ENCODE measurements around the gene CASZ1. TPM values are rescaled to one million over a fixed set of nuclear protein-coding genes. Genes with fewer than 3 reads are reported as not detected.

The CASZ1 gene
- total RNA-seq, 1 donor from 2014 or later, result 63.6 TPM

DNA sequence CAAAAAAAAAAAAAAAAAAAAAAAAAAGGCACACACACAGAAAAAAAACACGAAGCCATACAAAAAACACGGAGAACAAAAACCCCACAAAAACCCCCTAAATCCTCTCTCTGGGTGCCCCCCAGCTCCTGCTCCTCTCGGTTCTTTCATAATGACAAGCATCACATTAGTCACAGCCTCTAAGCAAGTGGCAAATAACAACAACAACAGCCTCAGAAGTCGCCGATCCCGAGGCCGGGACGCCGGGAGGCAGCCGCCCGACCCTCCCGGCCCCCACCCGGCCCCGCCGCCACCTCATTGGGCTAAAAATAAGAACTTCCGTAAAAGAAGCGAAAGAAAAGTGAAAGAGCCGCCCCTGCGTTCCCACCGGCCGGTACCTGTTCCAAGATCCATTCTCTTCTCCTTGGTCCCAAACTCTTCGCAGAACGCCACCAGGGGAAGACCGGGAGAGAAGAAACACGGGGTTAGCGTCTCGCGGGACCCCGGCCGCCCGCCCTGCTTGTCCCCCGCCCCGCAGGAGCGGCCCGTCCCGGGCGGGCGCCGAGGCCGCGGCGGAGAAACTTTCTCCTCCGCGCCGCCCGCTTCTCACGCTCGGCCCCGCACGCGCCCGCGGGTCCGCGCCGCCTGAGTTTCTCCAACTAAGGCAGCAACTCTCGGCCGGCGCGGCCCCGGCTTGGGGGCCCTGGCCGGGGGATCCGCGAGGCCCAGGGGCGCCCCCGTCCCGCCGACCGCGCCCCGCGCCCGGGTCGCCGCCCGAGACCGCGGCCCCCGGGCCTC is 102.8 kb downstream of the CASZ1 start:
- Histone ChIP-seq H3K9me3 (no peaks in the 10 kb centered on the region), H3K4me1 (peaks cover 28% of the 10 kb centered on the region), H3K4me3 (peak overlapping the region; percentile 76), H3K36me3 (no peaks in the 10 kb centered on the region), H3K27ac (peak overlapping the region; percentile 91), H3K27me3 (no peaks in the 10 kb centered on the region)
- intact Hi-C loops (cut with DNase I), result no loop called here
- TF ChIP-seq, protein P1, sequence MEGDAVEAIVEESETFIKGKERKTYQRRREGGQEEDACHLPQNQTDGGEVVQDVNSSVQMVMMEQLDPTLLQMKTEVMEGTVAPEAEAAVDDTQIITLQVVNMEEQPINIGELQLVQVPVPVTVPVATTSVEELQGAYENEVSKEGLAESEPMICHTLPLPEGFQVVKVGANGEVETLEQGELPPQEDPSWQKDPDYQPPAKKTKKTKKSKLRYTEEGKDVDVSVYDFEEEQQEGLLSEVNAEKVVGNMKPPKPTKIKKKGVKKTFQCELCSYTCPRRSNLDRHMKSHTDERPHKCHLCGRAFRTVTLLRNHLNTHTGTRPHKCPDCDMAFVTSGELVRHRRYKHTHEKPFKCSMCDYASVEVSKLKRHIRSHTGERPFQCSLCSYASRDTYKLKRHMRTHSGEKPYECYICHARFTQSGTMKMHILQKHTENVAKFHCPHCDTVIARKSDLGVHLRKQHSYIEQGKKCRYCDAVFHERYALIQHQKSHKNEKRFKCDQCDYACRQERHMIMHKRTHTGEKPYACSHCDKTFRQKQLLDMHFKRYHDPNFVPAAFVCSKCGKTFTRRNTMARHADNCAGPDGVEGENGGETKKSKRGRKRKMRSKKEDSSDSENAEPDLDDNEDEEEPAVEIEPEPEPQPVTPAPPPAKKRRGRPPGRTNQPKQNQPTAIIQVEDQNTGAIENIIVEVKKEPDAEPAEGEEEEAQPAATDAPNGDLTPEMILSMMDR (IDR thresholded peaks at IDR 0.05), result no peak
- no peak for ATAC-seq
- DNase-seq, result peak; percentile 76

DNA sequence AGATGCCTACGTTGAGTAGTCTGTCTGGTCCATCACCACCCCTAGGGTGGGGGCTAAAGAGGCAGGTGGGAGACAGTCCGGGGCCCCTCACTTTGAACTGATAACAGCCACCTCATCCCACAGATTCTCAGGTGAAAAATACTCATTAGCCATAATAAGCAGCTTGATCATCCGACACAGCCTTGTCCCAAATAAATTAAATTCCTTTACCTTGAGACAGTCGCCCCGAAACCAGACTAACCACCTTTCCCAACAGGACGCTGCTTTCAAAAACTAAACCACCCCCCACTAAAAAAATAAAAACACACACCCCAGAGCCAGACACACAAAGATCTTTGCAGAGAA is 103.3 kb downstream of the CASZ1 start:
- DNase-seq (no peak), ATAC-seq (no peak)

DNA sequence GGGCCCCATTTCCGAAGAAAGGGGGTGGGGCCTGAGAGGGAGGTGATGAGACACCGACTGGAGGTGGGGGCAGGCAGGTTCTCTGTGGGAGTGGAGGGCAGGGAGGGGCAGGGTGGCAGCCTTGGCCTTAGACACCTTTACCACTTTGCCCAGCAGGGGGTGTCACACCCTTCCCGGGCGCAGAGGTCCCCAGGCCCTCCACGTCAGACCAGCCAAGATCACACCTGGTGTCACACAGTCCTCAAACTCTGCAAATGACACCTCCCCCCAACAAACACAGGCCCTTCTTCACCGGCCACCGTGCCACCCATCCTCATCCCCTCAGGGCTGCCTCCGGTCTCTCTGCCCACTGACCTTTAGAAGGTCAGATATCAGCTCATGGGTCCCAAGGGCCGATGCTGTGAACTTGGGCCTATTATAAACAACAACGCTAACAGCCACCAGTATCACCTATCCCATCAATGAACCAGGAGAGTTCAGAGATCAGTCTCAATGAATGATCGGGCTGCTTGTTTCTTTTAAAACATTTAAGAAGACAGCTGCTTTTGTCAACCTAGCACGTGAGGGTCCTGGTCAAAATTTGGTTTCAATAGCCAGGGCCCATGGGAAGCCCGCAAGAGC is 103.9 kb downstream of the CASZ1 start:
- ATAC-seq, result peak; percentile 73
- TF ChIP-seq, protein P1 (IDR thresholded peaks at IDR 0.05), result peak; percentile 52
- peaks cover 40% of the 10 kb centered on the region for H3K4me1 ChIP-seq
- peak overlapping the region; percentile 76 for H3K4me3 ChIP-seq
- H3K36me3 ChIP-seq, result no peaks in the 10 kb centered on the region
- H3K27me3 ChIP-seq, result no peaks in the 10 kb centered on the region
- peak; percentile 87 for DNase-seq
- H3K27ac ChIP-seq, result peak overlapping the region; percentile 91
- intact Hi-C loops (cut with DNase I), result no loop called here
- no peaks in the 10 kb centered on the region for H3K9me3 ChIP-seq

More for the DNA sequence above, 103.3 kb downstream of the CASZ1 start:
- TF ChIP-seq, protein P1 (IDR thresholded peaks at IDR 0.05), result no peak
- Histone ChIP-seq H3K9me3 (no peaks in the 10 kb centered on the region), H3K27ac (peak overlapping the region; percentile 91), H3K4me1 (peaks cover 34% of the 10 kb centered on the region), H3K4me3 (peak overlapping the region; percentile 76), H3K36me3 (no peaks in the 10 kb centered on the region), H3K27me3 (no peaks in the 10 kb centered on the region)
- intact Hi-C loops (cut with DNase I), result no loop called here

DNA sequence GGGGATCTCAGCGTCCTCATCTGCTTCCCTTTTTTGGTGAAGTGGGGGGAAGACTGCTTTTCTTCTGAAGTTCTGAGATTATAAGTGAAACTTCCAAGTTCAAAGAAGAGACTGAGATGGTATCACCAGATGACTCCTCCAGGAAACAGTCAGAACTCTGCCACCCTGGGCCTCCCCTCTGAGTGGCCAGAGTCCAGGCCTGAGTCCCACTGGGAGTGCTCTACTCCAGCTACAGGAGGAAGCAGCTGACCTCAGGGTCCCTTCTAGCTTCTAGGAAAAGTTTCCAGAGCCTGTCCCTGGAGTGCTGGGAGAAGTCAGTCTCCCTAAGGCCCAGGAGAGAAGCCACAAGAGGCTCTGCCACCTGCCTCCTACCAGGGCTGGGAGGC is 104.7 kb downstream of the CASZ1 start:
- peak overlapping the region; percentile 76 for H3K4me3 ChIP-seq
- ATAC-seq (no peak), DNase-seq (no peak)
- intact Hi-C loops (cut with DNase I), result no loop called here
- no peaks in the 10 kb centered on the region for H3K27me3 ChIP-seq
- TF ChIP-seq, protein P1 (IDR thresholded peaks at IDR 0.05), result no peak
- no peaks in the 10 kb centered on the region for H3K9me3 ChIP-seq
- H3K4me1 ChIP-seq, result peaks cover 48% of the 10 kb centered on the region
- no peaks in the 10 kb centered on the region for H3K36me3 ChIP-seq
- peak overlapping the region; percentile 55 for H3K27ac ChIP-seq

DNA sequence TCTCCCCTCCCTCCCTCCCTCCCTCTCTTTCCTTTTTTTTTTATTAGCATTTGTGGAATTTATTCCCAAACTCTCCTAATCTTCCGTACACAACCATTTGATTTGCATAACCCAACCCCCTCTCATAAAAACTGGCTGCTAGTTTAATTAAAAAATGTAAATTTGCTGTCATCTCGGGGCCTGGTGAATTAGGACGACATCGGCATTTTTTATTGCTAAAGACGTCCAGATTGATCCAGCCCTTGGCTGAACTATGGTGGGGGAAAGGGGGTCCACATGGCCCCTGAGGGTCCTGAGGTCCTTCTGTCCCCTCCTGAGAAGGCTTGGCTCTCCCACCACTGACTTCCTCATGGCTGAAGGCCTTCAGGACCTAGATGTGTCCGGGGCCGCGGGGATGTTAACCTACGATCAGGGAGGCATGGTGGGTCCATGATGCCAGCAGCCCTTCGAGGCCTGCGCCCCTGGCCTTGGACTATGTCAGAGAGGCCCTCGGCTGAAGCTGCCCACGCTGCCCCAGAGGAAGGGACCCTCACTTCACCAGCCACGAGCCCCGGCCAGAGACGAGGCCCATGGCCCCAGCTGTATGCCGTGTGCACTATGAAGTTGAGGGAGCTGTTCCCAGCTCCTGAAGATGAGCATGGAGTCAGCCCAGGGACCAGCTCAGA is 105.2 kb downstream of the CASZ1 start:
- intact Hi-C loops (cut with DNase I), result no loop called here
- peaks cover 53% of the 10 kb centered on the region for H3K4me1 ChIP-seq
- DNase-seq, result no peak
- peak overlapping the region; percentile 55 for H3K27ac ChIP-seq
- H3K4me3 ChIP-seq, result no peak overlapping the region
- H3K9me3 ChIP-seq, result no peaks in the 10 kb centered on the region
- no peaks in the 10 kb centered on the region for H3K36me3 ChIP-seq
- TF ChIP-seq, protein P1 (IDR thresholded peaks at IDR 0.05), result no peak
- no peak for ATAC-seq
- H3K27me3 ChIP-seq, result no peaks in the 10 kb centered on the region
